HUES48 (cell line): ENCODE measurements around the gene FBXO40.

Experiments
- H3K27ac ChIP-seq: one replicate; pipeline ENCODE4 v1.7.0; 2013; ENCODE audit warnings: low read depth, low read length, inconsistent platforms
- H3K27me3 ChIP-seq: 2 replicates; pipeline ENCODE4 v1.6.1; 2013; ENCODE audit warnings: mild to moderate bottlenecking, low read length; ENCODE audit not compliant: control insufficient read depth, insufficient read depth
- H3K36me3 ChIP-seq: 2 replicates; pipeline ENCODE4 v1.6.1; 2013; ENCODE audit warnings: low read length; ENCODE audit not compliant: control insufficient read depth, insufficient read depth
- H3K4me1 ChIP-seq: 2 replicates; pipeline ENCODE4 v1.6.1; 2013; ENCODE audit warnings: mild to moderate bottlenecking, low read length; ENCODE audit not compliant: control insufficient read depth, insufficient read depth
- H3K4me3 ChIP-seq: 2 replicates; pipeline ENCODE4 v1.5.1; 2013; ENCODE audit warnings: mild to moderate bottlenecking, low read depth, low read length
- H3K9ac ChIP-seq: 2 replicates; pipeline ENCODE4 v1.6.1; 2013; ENCODE audit warnings: mild to moderate bottlenecking, low read depth, low read length, moderate library complexity
- H3K9me3 ChIP-seq: 2 replicates; pipeline ENCODE4 v1.6.1; 2013; ENCODE audit warnings: low read length; ENCODE audit not compliant: control insufficient read depth, insufficient read depth

Gene FBXO40

DNA sequence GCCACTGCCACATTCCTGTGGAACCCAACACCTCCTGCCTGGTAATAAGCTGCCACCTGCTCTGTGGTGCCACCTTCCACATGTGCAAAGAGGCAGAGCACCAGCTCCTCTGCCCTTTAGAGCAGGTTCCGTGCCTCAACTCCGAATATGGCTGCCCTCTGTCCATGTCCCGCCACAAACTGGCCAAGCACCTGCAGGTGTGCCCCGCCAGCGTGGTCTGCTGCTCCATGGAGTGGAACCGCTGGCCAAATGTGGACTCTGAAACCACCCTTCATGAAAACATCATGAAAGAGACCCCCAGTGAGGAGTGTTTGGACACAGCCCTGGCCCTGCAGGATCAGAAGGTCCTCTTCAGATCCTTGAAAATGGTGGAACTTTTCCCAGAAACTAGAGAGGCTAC lies 28.3 kb downstream of the FBXO40 start:
- Histone ChIP-seq H3K27me3 (no peaks in the 10 kb centered on the region), H3K27ac (no peak overlapping the region), H3K9me3 (no peaks in the 10 kb centered on the region), H3K36me3 (no peaks in the 10 kb centered on the region), H3K4me3 (no peak overlapping the region), H3K4me1 (no peaks in the 10 kb centered on the region), H3K9ac (no peak overlapping the region)

DNA sequence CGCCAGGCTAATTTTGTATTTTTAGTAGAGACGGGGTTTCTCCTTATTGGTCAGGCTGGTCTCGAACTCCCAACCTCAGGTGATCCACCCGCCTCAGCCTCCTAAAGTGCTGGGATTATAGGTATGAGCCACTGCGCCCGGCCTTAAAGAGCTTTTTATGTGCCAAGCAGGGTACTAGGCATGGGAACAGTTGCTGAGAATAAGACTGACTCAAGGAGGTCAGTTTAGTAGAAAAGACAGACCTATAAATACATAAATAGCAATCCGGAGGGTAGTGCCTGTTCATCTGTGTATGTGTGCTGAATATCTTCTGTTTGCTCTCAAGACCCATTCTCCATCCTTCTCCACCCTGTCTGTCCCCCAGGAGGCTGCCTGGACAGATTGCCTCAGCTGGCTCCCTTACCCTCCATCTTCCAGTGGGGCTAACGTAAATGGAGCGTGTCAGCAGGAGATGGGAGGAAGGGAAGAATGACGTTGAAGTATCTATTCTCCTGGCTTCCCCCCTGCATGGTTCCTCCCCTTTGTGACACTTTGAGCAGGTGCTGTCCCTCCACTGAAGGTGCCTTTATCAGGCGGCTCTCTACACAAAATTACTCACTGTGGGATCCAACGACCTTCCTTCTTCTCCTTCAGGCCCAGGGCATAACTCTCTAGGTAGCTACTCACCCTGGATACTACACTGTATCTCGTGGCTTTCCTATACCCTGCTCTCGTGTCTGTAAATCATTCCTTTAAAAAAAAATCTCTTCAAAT lies 31.1 kb downstream of the FBXO40 start:
- H3K27me3 ChIP-seq: no peaks in the 10 kb centered on the region

DNA sequence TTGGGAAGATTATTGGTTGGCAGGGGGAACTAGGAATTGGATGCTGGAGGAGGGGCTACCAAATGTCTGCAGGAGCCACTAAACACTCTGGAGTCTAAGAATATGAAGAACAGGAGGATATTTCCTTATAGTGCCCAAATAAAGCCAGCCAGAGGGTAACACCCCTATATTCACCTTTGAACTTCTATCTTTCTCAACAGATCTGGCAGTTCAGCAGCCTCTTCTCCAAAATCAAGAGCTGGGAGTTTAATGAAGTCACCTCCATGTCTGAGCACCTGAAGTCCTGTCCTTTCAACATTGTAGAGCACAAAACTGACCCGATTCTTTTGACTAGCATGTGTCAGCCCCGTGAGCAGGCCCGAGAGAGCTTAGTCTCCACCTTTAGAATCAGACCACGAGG lies 33.3 kb downstream of the FBXO40 start:
- no peak overlapping the region for H3K4me3 ChIP-seq
- no peaks in the 10 kb centered on the region for H3K9me3 ChIP-seq
- no peaks in the 10 kb centered on the region; the same call in 1 of the 2 replicates for H3K4me1 ChIP-seq
- no peak overlapping the region for H3K9ac ChIP-seq
- no peak overlapping the region for H3K27ac ChIP-seq
- no peaks in the 10 kb centered on the region for H3K27me3 ChIP-seq
- H3K36me3 ChIP-seq: no peaks in the 10 kb centered on the region

More for the DNA sequence above, 31.1 kb downstream of the FBXO40 start:
- no peak overlapping the region for H3K4me3 ChIP-seq
- no peaks in the 10 kb centered on the region; the same call in 1 of the 2 replicates for H3K4me1 ChIP-seq
- no peaks in the 10 kb centered on the region for H3K36me3 ChIP-seq
- no peak overlapping the region for H3K27ac ChIP-seq
- H3K9me3 ChIP-seq: no peaks in the 10 kb centered on the region
- H3K9ac ChIP-seq: no peak overlapping the region

DNA sequence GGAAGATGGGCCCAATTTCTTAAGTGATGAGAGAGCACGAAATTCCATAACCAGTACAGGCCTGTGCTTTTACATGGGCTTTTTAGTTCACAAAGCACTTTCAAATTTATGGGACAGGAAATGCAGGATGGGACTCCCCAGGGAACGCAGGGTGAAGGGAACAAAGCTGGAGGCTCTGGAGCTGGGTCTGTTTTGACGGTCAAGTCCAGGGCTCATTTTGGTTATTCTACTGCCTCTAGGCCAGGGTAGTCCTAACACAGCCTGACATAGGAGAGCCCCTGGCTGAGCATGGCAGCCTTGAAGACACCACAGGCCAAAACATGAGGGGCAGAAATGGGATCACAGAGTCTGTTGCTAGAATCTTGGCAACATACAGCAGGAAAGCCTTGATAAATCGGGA lies 34.0 kb downstream of the FBXO40 start:
- no peak overlapping the region for H3K4me3 ChIP-seq
- H3K9ac ChIP-seq: no peak overlapping the region
- no peaks in the 10 kb centered on the region; the same call in 1 of the 2 replicates for H3K4me1 ChIP-seq
- H3K9me3 ChIP-seq: no peaks in the 10 kb centered on the region
- no peak overlapping the region for H3K27ac ChIP-seq
- H3K36me3 ChIP-seq: no peaks in the 10 kb centered on the region
- no peaks in the 10 kb centered on the region for H3K27me3 ChIP-seq

DNA sequence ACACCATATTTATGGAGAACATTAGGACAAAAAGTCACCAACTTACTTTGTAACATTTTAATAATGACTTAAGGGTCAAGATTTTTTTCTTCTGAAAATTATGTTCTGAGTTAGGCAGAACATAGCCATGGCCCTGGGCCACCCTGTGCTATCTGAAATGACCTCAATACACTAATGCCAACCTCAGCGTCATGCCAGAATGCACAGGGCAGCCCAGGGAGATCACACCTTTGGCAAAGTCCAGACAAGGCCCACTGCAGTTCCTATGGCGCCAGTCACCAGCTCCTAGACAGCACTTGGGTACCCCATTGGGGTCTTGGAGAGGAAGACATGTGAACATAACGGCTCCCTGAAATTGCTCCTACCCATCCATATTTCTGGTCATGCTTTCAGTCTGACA lies 34.4 kb downstream of the FBXO40 start:
- H3K36me3 ChIP-seq: no peaks in the 10 kb centered on the region
- no peak overlapping the region for H3K9ac ChIP-seq
- no peaks in the 10 kb centered on the region; the same call in 1 of the 2 replicates for H3K4me1 ChIP-seq
- no peaks in the 10 kb centered on the region for H3K9me3 ChIP-seq
- H3K27me3 ChIP-seq: no peaks in the 10 kb centered on the region
- H3K4me3 ChIP-seq: no peak overlapping the region
- H3K27ac ChIP-seq: no peak overlapping the region

DNA sequence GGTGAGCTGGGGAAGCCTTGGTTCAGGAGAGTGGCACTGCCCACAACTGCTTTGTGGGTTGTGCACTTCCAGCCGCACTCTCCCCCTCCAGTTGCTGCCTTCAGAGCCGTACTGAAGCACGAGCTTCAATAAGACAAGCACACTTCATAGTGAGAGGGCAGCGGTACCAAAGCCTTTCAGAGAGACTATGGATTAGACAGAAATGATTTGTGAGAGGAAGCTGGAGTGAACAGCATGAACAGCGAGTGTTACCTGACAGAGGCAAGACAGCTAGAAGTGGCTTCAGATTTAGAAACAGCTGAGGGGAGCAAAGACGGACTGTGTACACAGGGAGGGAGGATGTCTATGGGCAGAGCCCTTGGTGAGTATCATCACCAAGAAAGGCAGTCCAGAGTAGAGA lies 36.4 kb downstream of the FBXO40 start:
- Histone ChIP-seq H3K9me3 (no peaks in the 10 kb centered on the region), H3K27me3 (no peaks in the 10 kb centered on the region), H3K4me1 (no peaks in the 10 kb centered on the region; the same call in 1 of the 2 replicates), H3K4me3 (no peak overlapping the region), H3K9ac (no peak overlapping the region), H3K27ac (no peak overlapping the region), H3K36me3 (no peaks in the 10 kb centered on the region)

DNA sequence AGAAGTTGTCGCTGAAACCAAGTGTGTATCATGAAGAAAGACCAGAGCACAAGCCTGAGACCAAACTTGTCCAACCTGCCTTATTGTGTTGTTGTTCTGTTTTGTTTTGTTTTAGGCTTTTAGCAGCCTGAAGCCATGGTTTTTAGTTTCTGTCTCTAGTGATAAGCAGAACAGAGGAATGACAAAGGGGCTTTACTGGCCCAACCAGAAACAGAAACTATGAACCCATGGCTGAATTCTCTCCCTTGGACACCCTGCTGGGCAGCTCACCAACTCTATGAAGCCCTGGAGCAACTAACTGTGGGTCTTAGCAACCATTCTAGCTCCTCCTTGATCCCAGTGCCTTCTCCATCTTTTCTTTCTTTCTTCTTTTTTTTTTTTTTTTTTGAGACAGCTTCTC lies 37.2 kb downstream of the FBXO40 start:
- H3K9me3 ChIP-seq: no peaks in the 10 kb centered on the region
- H3K4me3 ChIP-seq: no peak overlapping the region
- H3K9ac ChIP-seq: no peak overlapping the region
- no peaks in the 10 kb centered on the region for H3K36me3 ChIP-seq
- no peak overlapping the region for H3K27ac ChIP-seq
- no peaks in the 10 kb centered on the region for H3K27me3 ChIP-seq
- H3K4me1 ChIP-seq: no peaks in the 10 kb centered on the region; the same call in 1 of the 2 replicates

DNA sequence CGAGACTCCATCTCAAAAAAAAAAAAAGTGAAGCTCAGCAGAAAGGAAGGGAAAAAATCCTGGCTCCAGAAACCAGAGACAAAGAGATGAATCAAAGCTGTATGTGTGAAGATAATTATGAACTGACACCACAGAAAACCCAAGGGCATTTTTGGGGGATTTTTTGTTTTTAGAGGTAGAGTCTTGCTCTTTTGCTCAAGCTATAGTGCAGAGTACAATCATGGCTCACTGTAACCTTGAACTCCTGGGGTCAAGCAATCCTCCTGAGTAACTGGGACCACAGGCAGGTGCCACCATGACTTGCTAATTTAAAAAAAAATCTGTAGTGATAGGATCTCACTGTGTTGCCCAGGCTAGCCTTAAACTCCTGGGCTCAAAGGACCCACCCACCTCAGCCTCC lies 44.7 kb downstream of the FBXO40 start:
- no peak overlapping the region for H3K4me3 ChIP-seq
- no peaks in the 10 kb centered on the region for H3K9me3 ChIP-seq
- H3K9ac ChIP-seq: no peak overlapping the region
- H3K27ac ChIP-seq: no peak overlapping the region
- no peaks in the 10 kb centered on the region for H3K27me3 ChIP-seq
- H3K4me1 ChIP-seq: peaks cover 7% of the 10 kb centered on the region
- H3K36me3 ChIP-seq: no peaks in the 10 kb centered on the region

DNA sequence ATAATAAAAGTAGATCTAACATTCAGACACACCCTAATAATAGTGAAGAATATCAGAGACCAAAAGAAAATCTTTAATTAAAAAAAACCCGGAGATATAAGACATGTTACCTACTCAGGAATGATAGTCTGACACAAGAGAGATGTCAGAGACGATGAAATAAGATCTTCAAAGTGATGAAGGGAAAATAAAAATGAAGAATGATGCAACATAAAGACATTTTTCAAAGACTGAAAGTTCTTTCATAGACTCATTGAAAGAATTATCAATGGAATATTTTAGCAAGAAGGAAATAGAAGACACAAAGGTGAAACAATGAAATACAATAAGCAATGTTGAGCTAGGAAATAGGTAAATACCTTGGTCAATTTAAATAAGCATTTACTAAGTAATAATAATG lies 47.9 kb downstream of the FBXO40 start:
- Histone ChIP-seq H3K4me1 (peaks cover 21% of the 10 kb centered on the region), H3K27ac (no peak overlapping the region), H3K36me3 (no peaks in the 10 kb centered on the region), H3K9ac (no peak overlapping the region), H3K27me3 (no peaks in the 10 kb centered on the region), H3K4me3 (no peak overlapping the region), H3K9me3 (no peaks in the 10 kb centered on the region)

DNA sequence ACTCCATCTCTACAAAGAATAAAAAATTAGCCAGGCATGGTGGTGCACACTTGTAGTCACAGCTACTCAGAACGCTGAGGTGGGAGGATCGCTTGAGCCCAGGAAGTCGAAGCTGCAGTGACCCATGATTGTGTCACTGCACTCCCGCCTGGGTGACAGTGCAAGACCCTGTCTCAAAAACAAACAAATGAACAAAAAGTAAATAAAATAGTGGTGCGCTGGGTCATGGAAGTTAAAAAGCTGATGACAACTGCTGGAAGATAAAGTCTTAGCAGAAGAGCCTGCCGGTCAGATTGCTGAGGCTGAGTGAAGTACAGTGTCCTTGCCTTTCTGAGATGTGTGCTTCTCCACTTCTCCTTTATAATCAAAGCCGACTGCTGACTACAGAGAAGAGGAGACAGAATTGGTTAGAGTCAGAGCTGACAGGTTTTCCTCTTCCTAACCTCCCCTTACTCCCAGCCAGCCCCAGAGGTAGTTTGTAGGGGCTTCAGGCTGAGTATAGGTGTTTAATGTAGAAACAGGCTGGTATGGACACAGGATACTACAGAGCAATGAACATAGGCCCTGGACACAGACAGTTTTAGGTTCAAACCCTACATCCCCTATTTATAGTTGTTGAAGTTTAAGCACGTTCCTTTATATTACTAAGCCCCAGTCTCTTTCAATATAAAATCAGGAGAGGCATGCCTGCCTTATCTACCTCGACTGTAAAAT lies 49.6 kb downstream of the FBXO40 start:
- Histone ChIP-seq H3K9me3 (no peaks in the 10 kb centered on the region), H3K4me1 (peaks cover 21% of the 10 kb centered on the region), H3K9ac (no peak overlapping the region), H3K36me3 (no peaks in the 10 kb centered on the region), H3K27ac (no peak overlapping the region), H3K27me3 (no peaks in the 10 kb centered on the region), H3K4me3 (no peak overlapping the region)

DNA sequence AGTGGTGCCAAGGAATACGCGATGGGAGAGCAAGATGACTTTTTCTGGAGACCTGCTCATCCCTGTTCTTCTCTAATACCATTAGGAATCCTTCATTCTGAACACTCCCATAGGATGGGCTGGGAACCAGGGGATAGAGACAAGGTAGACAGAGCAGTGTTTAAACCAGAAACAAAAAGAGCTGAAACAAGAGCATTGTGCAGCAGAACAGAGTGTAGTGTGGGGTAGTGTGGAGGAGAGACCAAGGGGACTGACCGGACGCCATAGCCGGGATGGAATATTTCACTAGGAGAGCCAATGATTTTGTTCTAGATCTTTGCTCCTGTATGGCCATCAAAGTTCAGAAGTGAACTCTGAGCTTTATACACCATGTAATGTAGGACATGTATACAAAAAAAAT lies 51.9 kb downstream of the FBXO40 start:
- H3K9ac ChIP-seq: no peak overlapping the region
- no peaks in the 10 kb centered on the region for H3K9me3 ChIP-seq
- peaks cover 17% of the 10 kb centered on the region for H3K4me1 ChIP-seq
- H3K4me3 ChIP-seq: no peak overlapping the region
- H3K27me3 ChIP-seq: no peaks in the 10 kb centered on the region
- H3K36me3 ChIP-seq: no peaks in the 10 kb centered on the region
- no peak overlapping the region for H3K27ac ChIP-seq
